SHP77 treated with DMSO at 0.1 percent for 48 hours (cell line): ENCODE data around the gene DQX1.

Experiments
- DNase-seq: peaks from one replicate; lab custom pipeline; 2025; lab: John Stamatoyannopoulos, UW

Gene DQX1

GRCh38 chr2:74532222-74532621 lies 6.2 kb upstream of the DQX1 start:
- no peak for DNase-seq

GRCh38 chr2:74531666-74532065 lies 5.6 kb upstream of the DQX1 start:
- DNase-seq: no peak

- DNase-seq: no peak
Observed at GRCh38 chr2:74530239-74531187, 4.5 kb upstream of the DQX1 start.

- DNase-seq: peak; percentile 91
Observed at GRCh38 chr2:74529357-74530238, 3.6 kb upstream of the DQX1 start, which contains the start of the genes AUP1 and HTRA2. TSS of gene AUP1 (minus strand) at chr2:74529706. CDS start at chr2:74529629, 77 bp downstream. TSS of gene HTRA2 (plus strand) at chr2:74529933. CDS start at chr2:74530007, 74 bp downstream.

GRCh38 chr2:74528600-74529356 lies 2.7 kb upstream of the DQX1 start:
- DNase-seq: no peak

GRCh38 chr2:74527741-74528140 lies 1.7 kb upstream of the DQX1 start:
- no peak for DNase-seq

- DNase-seq: no peak
Observed at GRCh38 chr2:74526649-74527230, 709 bp upstream of the DQX1 start.

GRCh38 chr2:74524955-74525716 lies 895 bp downstream of the DQX1 start:
- DNase-seq: no peak

- DNase-seq: no peak
Observed at GRCh38 chr2:74524005-74524404, 2.0 kb downstream of the DQX1 start.

- DNase-seq: no peak
Observed at GRCh38 chr2:74522516-74522915, 3.5 kb downstream of the DQX1 start.

- no peak for DNase-seq
Observed at GRCh38 chr2:74516650-74517049, 9.4 kb downstream of the DQX1 start.

- DNase-seq: no peak
Observed at GRCh38 chr2:74515981-74516633, 9.9 kb downstream of the DQX1 start.

GRCh38 chr2:74515271-74515980 lies 10.6 kb downstream of the DQX1 start:
- no peak for DNase-seq

- no peak for DNase-seq
Observed at GRCh38 chr2:74514368-74515270, 11.4 kb downstream of the DQX1 start, which contains the start of gene TLX2. TSS of gene TLX2 (plus strand) at chr2:74514450. CDS start at chr2:74514807, 357 bp downstream.

- no peak for DNase-seq
Observed at GRCh38 chr2:74513605-74514367, 12.2 kb downstream of the DQX1 start.

- no peak for DNase-seq
Observed at GRCh38 chr2:74512744-74513604, 13.1 kb downstream of the DQX1 start.
